HEK293 (cell line): ENCODE measurements around the gene PCP4.

Experiments
- CTCF ChIA-PET: fragments of 350-600 bp; formaldehyde crosslinking; extraction: SDS; loops from one replicate; lab custom pipeline; 2021; ENCODE audit warnings: antibody characterized with exemption; lab: Yijun Ruan, JAX
- POLR2A ChIA-PET: fragments of 300-600 bp; formaldehyde crosslinking; extraction: SDS; loops from one replicate; lab custom pipeline; 2020; ENCODE audit warnings: antibody characterized with exemption, inconsistent platforms; lab: Yijun Ruan, JAX
- H3K27ac ChIP-seq: fragments of 200-500 bp; sonication (Bioruptor generic); 2 replicates; pipeline ENCODE4 v1.5.1; 2014; ENCODE audit warnings: low read depth, low read length, control low read depth, inconsistent platforms; ENCODE audit errors: extremely low read depth
- H3K36me3 ChIP-seq, 2 experiments: fragments of 200-500 bp in 1 of 2; sonication (Bioruptor generic) in 1 of 2; 1 replicate in 1 of 2; 2 replicates in 1 of 2; pipeline ENCODE4 v1.5.1; 2014 to 2017; ENCODE audit warnings: inconsistent platforms in 2 of 2, low read length in 2 of 2; ENCODE audit not compliant: control insufficient read depth in 2 of 2, insufficient read depth in 1 of 2
- H3K4me1 ChIP-seq: fragments of 200-500 bp; sonication (Bioruptor generic); 2 replicates; pipeline ENCODE4 v1.5.1; 2014; ENCODE audit warnings: mild to moderate bottlenecking, low read length, inconsistent platforms; ENCODE audit not compliant: control insufficient read depth, insufficient read depth
- H3K4me3 ChIP-seq: 2 replicates; pipeline ENCODE4 v1.5.1; 2011; ENCODE audit warnings: low read depth, mild to moderate bottlenecking, control low read depth, low read length, moderate library complexity
- H3K9me3 ChIP-seq: fragments of 200-500 bp; sonication (Bioruptor generic); 2 replicates; pipeline ENCODE4 v1.5.1; 2014; ENCODE audit warnings: low read depth, low read length, inconsistent platforms; ENCODE audit not compliant: control insufficient read depth, insufficient read depth
- SCRT2 ChIP-seq: fragments of 450-650 bp; formaldehyde crosslinking; IDR thresholded peaks from 2 replicates; pipeline ENCODE4 v1.5.1; 2016; ENCODE audit warnings: missing biosample characterization, missing genetic modification characterization
- ZNF169 ChIP-seq: fragments of 450-650 bp; formaldehyde crosslinking; IDR thresholded peaks from 2 replicates; pipeline ENCODE4 v1.5.1; 2016; ENCODE audit warnings: missing biosample characterization, missing genetic modification characterization
- ZNF280D ChIP-seq: fragments of 450-650 bp; formaldehyde crosslinking; IDR thresholded peaks from 2 replicates; pipeline ENCODE4 v1.5.1; 2016; ENCODE audit warnings: missing biosample characterization, missing genetic modification characterization
- ZNF560 ChIP-seq: fragments of 450-650 bp; formaldehyde crosslinking; IDR thresholded peaks from 2 replicates; pipeline ENCODE4 v1.5.1; 2017; ENCODE audit warnings: missing biosample characterization, missing genetic modification characterization, borderline replicate concordance
- ZNF596 ChIP-seq: fragments of 450-650 bp; IDR thresholded peaks from 2 replicates; pipeline ENCODE4 v1.5.0; 2018; ENCODE audit warnings: missing biosample characterization, mild to moderate bottlenecking, missing genetic modification characterization, moderate library complexity
- ZNF692 ChIP-seq: fragments of 450-650 bp; formaldehyde crosslinking; IDR thresholded peaks from 2 replicates; pipeline ENCODE4 v1.5.1; 2016; ENCODE audit warnings: missing biosample characterization, missing genetic modification characterization
- ZNF792 ChIP-seq: fragments of 450-650 bp; formaldehyde crosslinking; IDR thresholded peaks from 2 replicates; pipeline ENCODE4 v1.5.1; 2016; ENCODE audit warnings: missing biosample characterization, missing genetic modification characterization
- ZSCAN23 ChIP-seq: fragments of 450-650 bp; formaldehyde crosslinking; IDR thresholded peaks from 2 replicates; pipeline ENCODE4 v1.5.1; 2016; ENCODE audit warnings: missing biosample characterization, missing genetic modification characterization
- TF ChIP-seq, protein P1 (sequence below): fragments of 450-650 bp; IDR thresholded peaks from 2 replicates; pipeline ENCODE4 v1.5.1; 2018; ENCODE audit warnings: missing biosample characterization, missing genetic modification characterization
- TF ChIP-seq, protein P2 (sequence below): fragments of 450-650 bp; formaldehyde crosslinking; conservative IDR thresholded peaks from 2 replicates; pipeline ENCODE4 v1.5.1; 2016; ENCODE audit warnings: low read depth, missing biosample characterization, missing genetic modification characterization
- TF ChIP-seq, protein P3 (sequence below): fragments of 450-650 bp; formaldehyde crosslinking; IDR thresholded peaks from 2 replicates; pipeline ENCODE4 v1.5.1; 2017; ENCODE audit warnings: missing biosample characterization, missing genetic modification characterization

Gene PCP4

DNA sequence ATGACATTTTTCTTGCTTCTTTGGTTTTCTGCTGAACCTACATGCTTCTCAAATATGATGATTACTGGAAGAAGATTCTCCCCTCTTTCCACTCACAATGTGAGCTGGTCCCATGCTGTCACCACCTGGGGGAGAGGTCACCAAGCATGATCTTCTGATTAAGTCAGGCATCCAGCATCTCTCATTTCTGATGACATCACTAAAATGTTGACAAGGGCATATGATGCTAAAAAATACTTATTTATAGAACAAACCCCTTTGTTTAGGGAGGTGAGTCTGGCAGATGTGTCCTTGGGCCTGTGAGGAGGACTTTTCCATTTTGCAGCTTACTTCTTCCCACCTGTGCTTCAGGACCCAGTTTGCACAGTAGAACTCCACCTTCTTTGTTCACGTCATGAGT lies 42.0 kb upstream of the PCP4 start (continued):
- TF ChIP-seq ZNF280D (tag by site-specific recombination) (no peak), ZNF560 (tag by site-specific recombination) (no peak)

GRCh38 chr21:39834543-39834942 lies 32.7 kb upstream of the PCP4 start:
- Histone ChIP-seq H3K9me3 (no peaks in the 10 kb centered on the region), H3K4me1 (no peaks in the 10 kb centered on the region)
- peak; percentile 66; the same call in 1 of the 2 replicates for TF ChIP-seq ZNF596 (tag by site-specific recombination)
- TF ChIP-seq, protein P1, sequence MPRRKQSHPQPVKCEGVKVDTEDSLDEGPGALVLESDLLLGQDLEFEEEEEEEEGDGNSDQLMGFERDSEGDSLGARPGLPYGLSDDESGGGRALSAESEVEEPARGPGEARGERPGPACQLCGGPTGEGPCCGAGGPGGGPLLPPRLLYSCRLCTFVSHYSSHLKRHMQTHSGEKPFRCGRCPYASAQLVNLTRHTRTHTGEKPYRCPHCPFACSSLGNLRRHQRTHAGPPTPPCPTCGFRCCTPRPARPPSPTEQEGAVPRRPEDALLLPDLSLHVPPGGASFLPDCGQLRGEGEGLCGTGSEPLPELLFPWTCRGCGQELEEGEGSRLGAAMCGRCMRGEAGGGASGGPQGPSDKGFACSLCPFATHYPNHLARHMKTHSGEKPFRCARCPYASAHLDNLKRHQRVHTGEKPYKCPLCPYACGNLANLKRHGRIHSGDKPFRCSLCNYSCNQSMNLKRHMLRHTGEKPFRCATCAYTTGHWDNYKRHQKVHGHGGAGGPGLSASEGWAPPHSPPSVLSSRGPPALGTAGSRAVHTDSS (tag by site-specific recombination), result no peak
- TF ChIP-seq, all 188 proteins: peak for 1
- Histone ChIP-seq H3K4me3 (no peak overlapping the region), H3K36me3 (no peaks in the 10 kb centered on the region), H3K27ac (no peak overlapping the region)
- ChIA-PET CTCF (interaction anchor here (0.7 to 0.9 kb wide), 2 partner anchors 633 to 725 kb away, joined by 3 to 4 read pairs; no protein-coding TSS in a partner anchor), POLR2A (no interaction called here)

DNA sequence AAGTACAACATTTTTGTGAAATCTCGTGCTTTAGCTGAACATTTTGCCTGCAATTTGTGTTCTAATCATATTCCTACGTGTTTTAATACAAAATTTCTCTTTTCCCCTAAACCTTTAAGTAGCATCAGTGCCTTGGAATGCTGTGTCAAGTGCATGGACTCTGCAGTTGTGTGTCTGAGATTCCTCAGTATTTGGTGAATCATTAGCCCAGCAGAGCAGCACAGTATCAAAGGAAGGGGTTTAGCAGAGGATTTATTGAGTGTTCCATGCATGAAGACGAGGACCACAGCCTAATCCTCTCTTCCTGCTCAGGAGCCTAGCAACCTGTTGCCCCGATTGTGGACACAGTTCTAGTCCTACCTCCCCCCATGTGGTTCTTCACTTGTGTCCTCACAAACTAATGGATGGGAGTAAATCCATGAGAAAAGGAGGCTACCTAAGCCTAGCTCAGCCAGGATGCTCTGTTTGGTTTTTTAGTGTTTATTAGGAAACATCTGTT lies 29.3 kb upstream of the PCP4 start:
- no peak overlapping the region for H3K27ac ChIP-seq
- POLR2A ChIA-PET, result no interaction called here
- no peaks in the 10 kb centered on the region for H3K36me3 ChIP-seq
- no peak overlapping the region for H3K4me3 ChIP-seq
- TF ChIP-seq SCRT2 (tag by site-specific recombination) (peak; percentile 65; the same call in 1 of the 2 replicates), ZNF692 (tag by site-specific recombination) (no peak)
- TF ChIP-seq, all 188 proteins: peak for 1
- no peaks in the 10 kb centered on the region for H3K4me1 ChIP-seq
- CTCF ChIA-PET, result interaction anchor here (0.7 to 1.4 kb wide), 2 partner anchors 29 to 1282 kb away, joined by 3 read pairs; partner anchors contain the start of gene PCP4
- H3K9me3 ChIP-seq, result no peaks in the 10 kb centered on the region

- H3K9me3 ChIP-seq, result no peaks in the 10 kb centered on the region
- POLR2A ChIA-PET, result no interaction called here
- no peak overlapping the region for H3K4me3 ChIP-seq
- no peaks in the 10 kb centered on the region for H3K4me1 ChIP-seq
- CTCF ChIA-PET, result interaction anchor here (0.6 to 1.2 kb wide), 3 partner anchors 46 to 1938 kb away, joined by 3 read pairs; no protein-coding TSS in a partner anchor
- no peaks in the 10 kb centered on the region for H3K36me3 ChIP-seq
- H3K27ac ChIP-seq, result no peak overlapping the region
- TF ChIP-seq, protein P1 (tag by site-specific recombination), result no peak
- TF ChIP-seq, protein P2, sequence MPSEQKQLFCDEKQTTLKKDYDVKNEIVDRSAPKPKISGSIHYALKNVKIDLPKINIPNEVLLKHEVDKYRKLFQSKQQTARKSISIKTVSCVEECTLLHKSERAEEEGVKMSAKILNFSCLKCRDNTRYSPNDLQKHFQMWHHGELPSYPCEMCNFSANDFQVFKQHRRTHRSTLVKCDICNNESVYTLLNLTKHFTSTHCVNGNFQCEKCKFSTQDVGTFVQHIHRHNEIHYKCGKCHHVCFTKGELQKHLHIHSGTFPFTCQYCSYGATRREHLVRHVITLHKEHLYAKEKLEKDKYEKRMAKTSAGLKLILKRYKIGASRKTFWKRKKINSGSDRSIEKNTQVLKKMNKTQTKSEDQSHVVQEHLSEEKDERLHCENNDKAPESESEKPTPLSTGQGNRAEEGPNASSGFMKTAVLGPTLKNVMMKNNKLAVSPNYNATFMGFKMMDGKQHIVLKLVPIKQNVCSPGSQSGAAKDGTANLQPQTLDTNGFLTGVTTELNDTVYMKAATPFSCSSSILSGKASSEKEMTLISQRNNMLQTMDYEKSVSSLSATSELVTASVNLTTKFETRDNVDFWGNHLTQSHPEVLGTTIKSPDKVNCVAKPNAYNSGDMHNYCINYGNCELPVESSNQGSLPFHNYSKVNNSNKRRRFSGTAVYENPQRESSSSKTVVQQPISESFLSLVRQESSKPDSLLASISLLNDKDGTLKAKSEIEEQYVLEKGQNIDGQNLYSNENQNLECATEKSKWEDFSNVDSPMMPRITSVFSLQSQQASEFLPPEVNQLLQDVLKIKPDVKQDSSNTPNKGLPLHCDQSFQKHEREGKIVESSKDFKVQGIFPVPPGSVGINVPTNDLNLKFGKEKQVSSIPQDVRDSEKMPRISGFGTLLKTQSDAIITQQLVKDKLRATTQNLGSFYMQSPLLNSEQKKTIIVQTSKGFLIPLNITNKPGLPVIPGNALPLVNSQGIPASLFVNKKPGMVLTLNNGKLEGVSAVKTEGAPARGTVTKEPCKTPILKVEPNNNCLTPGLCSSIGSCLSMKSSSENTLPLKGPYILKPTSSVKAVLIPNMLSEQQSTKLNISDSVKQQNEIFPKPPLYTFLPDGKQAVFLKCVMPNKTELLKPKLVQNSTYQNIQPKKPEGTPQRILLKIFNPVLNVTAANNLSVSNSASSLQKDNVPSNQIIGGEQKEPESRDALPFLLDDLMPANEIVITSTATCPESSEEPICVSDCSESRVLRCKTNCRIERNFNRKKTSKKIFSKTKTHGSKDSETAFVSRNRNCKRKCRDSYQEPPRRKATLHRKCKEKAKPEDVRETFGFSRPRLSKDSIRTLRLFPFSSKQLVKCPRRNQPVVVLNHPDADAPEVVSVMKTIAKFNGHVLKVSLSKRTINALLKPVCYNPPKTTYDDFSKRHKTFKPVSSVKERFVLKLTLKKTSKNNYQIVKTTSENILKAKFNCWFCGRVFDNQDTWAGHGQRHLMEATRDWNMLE (tag by site-specific recombination), result no peak
- TF ChIP-seq ZNF792 (tag by site-specific recombination) (no peak), ZSCAN23 (tag by site-specific recombination) (no peak), ZNF169 (tag by site-specific recombination) (no peak)
- TF ChIP-seq, protein P3, sequence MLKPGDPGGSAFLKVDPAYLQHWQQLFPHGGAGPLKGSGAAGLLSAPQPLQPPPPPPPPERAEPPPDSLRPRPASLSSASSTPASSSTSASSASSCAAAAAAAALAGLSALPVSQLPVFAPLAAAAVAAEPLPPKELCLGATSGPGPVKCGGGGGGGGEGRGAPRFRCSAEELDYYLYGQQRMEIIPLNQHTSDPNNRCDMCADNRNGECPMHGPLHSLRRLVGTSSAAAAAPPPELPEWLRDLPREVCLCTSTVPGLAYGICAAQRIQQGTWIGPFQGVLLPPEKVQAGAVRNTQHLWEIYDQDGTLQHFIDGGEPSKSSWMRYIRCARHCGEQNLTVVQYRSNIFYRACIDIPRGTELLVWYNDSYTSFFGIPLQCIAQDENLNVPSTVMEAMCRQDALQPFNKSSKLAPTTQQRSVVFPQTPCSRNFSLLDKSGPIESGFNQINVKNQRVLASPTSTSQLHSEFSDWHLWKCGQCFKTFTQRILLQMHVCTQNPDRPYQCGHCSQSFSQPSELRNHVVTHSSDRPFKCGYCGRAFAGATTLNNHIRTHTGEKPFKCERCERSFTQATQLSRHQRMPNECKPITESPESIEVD (tag by site-specific recombination), result no peak
Observed at GRCh38 chr21:39840373-39841097, 26.7 kb upstream of the PCP4 start.
